ENCODE results near the gene DLX5. TPM values are rescaled to one million over a fixed set of nuclear protein-coding genes. Genes with fewer than 3 reads are reported as not detected.
A peak's percentile ranks its signal among the peaks of the same experiment; 100 is the strongest.

Gene DLX5
- total and polyA plus RNA-seq, 9 donors = 0.27 to 7.9 (median 1.0) TPM; not detected in 1

DNA sequence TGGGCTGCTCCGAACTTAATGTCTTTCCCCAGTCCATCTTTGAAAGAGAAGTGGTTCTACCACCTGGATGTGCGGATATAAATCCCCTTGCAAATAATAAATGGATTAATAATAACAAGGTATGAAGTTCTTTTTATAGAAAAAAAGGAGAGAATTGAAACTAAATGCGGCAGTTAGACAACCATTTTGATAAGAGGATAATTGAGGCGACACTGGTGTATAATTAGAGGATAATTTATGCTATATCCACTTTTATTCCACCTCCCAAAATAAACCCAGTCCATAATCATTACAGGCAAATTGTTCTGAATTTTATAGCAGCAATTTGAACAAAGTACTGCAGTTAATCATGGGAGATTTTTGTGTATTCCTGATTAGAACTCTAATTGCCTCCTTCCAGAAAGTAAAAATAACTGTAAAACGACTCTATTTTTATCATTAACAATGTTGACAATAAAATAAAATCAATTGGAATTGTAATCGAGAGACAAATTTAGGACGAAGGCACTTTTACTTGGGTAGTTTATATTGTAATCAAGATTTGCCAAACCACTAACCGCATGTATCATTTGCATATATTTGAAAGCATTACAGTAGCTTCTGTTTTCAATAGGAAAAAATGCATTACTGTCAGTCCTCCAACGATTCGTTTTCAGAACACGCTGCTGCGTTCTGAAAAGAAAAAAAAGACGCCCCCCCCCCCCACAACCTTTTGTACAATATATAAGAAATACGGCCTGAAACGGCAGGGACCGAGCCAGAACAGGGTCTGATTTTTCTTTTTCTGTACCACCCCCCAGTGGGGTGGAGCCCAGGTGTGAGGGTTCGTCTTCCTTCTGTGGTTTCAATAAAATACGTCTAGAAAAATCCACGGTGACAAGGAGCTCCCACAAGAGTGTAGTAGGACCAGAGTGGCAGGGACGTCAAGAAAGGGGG, 20.1 kb downstream of the DLX5 start:
- Histone ChIP-seq H3K36me3 (no peaks in the 10 kb centered on the region), H3K9me3 (no peaks in the 10 kb centered on the region), H3K4me1 (ENCODE audit: insufficient read depth) (peaks cover 4% of the 10 kb centered on the region), H3K27me3 (peaks cover 5% of the 10 kb centered on the region), H3K27ac (no peak overlapping the region), H3K4me3 (peak overlapping the region; percentile 21)
- TF ChIP-seq EP300 (IDR thresholded peaks at IDR 0.05) = no peak
- TF ChIP-seq, protein P1, sequence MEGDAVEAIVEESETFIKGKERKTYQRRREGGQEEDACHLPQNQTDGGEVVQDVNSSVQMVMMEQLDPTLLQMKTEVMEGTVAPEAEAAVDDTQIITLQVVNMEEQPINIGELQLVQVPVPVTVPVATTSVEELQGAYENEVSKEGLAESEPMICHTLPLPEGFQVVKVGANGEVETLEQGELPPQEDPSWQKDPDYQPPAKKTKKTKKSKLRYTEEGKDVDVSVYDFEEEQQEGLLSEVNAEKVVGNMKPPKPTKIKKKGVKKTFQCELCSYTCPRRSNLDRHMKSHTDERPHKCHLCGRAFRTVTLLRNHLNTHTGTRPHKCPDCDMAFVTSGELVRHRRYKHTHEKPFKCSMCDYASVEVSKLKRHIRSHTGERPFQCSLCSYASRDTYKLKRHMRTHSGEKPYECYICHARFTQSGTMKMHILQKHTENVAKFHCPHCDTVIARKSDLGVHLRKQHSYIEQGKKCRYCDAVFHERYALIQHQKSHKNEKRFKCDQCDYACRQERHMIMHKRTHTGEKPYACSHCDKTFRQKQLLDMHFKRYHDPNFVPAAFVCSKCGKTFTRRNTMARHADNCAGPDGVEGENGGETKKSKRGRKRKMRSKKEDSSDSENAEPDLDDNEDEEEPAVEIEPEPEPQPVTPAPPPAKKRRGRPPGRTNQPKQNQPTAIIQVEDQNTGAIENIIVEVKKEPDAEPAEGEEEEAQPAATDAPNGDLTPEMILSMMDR (IDR thresholded peaks at IDR 0.05) = no peak
- TF ChIP-seq POLR2A (IDR thresholded peaks at IDR 0.05) = no peak
- no peak for DNase-seq
- WGBS, 3 donors = 8 to 11% (median 9%) methylated on average over 20 of the region's 20 CpGs
- intact Hi-C loops (cut with DNase I) = loop anchor here in 1 of 4 donors (10.0 kb wide), 1 partner anchor 300 kb away; the partner anchor contains the start of gene SEM1

DNA sequence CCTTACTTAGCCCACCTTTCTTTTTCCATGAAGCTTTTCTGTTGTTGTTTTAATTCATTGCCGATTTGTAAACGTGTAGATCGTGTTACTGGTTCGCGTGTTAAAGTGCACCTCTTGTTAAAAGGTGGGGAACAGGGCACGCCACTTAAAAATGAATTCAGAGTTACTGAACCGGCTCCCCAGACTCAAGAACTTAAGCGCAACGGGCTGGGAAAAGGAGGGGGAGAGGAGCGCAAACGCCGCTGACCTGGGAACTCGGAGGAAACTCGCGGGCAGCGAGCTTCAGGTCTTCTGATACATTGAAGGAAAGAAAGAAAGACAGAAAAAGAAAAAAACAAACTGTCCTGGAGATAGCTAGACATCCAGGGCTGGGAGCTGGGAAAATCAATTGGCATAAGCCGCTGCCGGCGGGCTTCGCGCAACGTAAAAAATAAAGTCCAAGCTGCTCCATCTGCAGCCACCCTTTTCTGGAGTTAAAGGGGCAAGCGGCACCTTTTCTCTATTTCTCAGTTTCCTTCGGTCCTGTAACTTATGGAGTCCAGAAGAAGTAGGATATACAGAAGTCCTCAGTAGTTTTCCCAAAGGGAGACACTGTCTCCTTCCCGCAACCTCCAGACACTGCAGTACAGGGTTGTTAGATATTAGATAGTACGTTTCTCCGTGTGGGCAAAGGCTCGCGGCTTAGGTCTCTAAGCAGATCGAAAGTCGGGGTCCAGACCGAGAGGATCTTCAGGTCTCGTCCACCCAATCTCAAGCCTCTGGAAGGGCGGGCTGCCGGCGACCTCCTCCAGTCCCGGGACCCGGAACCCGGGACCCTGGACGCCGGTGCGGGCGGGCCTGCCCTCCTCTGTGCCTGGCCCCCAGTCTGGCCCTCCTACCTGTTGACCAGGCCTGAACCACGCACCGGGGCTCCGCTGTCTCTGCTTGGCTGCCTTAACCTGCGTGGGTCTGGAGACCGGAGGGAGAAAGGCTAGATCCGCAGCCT, 21.1 kb downstream of the DLX5 start:
- intact Hi-C loops (cut with DNase I) = loop anchor here in 1 of 4 donors (10.0 kb wide), 1 partner anchor 299 kb away; the partner anchor contains the start of gene SEM1
- no peak overlapping the region for H3K27ac ChIP-seq
- TF ChIP-seq POLR2A (IDR thresholded peaks at IDR 0.05) = no peak
- TF ChIP-seq EP300 (IDR thresholded peaks at IDR 0.05) = no peak
- TF ChIP-seq, protein P1 (IDR thresholded peaks at IDR 0.05) = no peak
- peaks cover 4% of the 10 kb centered on the region for H3K4me1 ChIP-seq (ENCODE audit: insufficient read depth)
- H3K27me3 ChIP-seq = peaks cover 5% of the 10 kb centered on the region
- no peak overlapping the region for H3K4me3 ChIP-seq
- H3K9me3 ChIP-seq = no peaks in the 10 kb centered on the region
- no peak for DNase-seq
- WGBS, 3 donors = 8% methylated on average over 39 to 49 of the region's 49 CpGs
- no peaks in the 10 kb centered on the region for H3K36me3 ChIP-seq

DNA sequence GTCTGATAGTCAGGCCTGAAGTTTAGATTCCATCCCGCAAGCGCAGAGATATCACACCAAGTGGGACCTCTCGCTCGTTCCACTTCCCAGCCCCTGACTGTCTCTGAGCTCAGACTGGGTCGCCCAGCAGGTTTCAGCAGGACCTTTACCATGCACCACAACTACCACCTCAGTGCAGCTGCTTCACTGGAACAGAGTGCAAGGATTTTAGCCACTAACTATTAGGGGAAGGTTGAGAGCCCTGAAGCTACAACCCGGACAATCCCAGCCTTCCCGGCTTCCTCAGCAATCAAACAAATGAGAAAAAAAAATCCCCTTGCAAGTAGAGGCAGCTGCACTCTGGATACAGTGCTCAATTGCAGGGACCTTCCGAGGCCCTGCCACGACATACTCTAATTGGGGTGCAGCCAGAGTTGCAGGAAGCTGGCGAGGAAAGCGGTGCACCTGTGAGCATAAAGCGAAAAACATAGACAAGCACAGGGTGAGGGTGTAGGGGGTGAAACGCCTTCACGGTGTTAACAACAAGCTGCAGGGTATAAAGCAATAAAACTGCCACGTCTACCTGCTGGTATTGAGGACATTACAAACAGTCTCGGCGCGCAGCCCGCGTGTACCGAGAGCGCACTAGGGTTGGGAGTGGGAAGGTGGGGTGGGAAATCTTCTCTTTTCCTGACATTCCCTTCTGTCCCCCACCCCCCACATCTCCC, 21.9 kb downstream of the DLX5 start:
- Histone ChIP-seq H3K27me3 (peaks cover 5% of the 10 kb centered on the region), H3K27ac (no peak overlapping the region), H3K9me3 (no peaks in the 10 kb centered on the region), H3K4me1 (ENCODE audit: insufficient read depth) (peaks cover 4% of the 10 kb centered on the region), H3K36me3 (no peaks in the 10 kb centered on the region), H3K4me3 (no peak overlapping the region)
- intact Hi-C loops (cut with DNase I) = loop anchor here in 1 of 4 donors (10.0 kb wide), 1 partner anchor 298 kb away; the partner anchor contains the start of gene SEM1
- DNase-seq = no peak
- TF ChIP-seq EP300 (IDR thresholded peaks at IDR 0.05) = no peak
- WGBS, 3 donors = 9 to 18% (median 16%) methylated on average over 22 of the region's 22 CpGs

DNA sequence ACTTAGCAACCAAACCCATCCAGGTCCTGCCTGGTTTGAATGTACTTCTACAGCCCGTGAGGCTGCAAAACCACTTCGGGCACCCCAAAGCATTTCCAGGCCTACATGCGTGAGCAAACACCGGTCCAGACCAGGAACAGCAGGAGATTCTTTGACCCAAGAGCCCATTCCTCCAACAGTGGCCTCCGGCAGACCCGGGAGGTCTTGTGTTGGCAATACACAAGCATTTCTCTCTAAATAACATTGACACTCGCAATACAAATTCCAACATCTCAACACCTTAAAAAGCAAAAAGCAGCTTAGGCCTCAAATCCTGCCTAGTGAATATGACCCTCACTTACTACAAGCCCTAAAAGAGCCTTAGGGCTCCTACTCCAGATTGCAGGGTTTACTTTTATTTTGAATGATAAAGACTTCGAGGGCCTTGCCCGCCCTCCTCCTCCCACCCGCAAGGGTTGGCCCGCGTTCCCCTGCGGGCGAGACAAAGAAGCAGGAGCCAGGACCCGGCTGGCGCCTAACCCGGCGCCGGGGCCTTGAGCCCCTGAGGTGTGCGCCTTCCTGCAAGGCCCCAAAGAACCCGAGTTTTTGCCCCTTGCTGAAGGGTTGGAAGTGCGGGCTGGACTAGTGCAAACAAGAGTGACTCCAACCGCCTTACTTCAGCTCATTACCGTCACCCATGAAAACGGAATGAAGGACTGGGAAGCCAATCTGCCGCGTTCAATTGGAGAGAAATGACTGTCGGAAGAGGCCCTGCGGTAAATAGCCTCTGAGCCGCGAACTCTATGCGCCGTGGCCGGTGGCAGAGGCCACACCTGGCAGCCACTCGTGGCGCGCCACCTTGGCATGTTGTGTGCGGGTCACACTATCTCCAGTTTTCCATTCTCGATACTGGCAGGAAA, 22.7 kb downstream of the DLX5 start:
- Histone ChIP-seq H3K4me1 (ENCODE audit: insufficient read depth) (peaks cover 4% of the 10 kb centered on the region), H3K4me3 (no peak overlapping the region), H3K27me3 (peaks cover 7% of the 10 kb centered on the region), H3K36me3 (no peaks in the 10 kb centered on the region), H3K27ac (no peak overlapping the region), H3K9me3 (no peaks in the 10 kb centered on the region)
- DNase-seq = no peak
- no peak for TF ChIP-seq POLR2A (IDR thresholded peaks at IDR 0.05)
- TF ChIP-seq, protein P1 (IDR thresholded peaks at IDR 0.05) = no peak
- TF ChIP-seq EP300 (IDR thresholded peaks at IDR 0.05) = no peak
- WGBS, 3 donors = 44 to 46% (median 46%) methylated on average over 39 of the region's 39 CpGs
- intact Hi-C loops (cut with DNase I) = loop anchor here in 1 of 4 donors (10.0 kb wide), 1 partner anchor 297 kb away; the partner anchor contains the start of gene SEM1
